ENCODE results near the gene CAMK1D.

The CAMK1D gene

GRCh38 chr10:12643279-12643678 lies 293.9 kb downstream of the CAMK1D start:
- no peak overlapping the region for H3K4me3 ChIP-seq (ENCODE audit: low read depth, low read length)
- no peak for DNase-seq (ENCODE audit: low read depth)
- no peak for TF ChIP-seq CTCF (IDR thresholded peaks at IDR 0.05; ENCODE audit: low read depth, low read length, missing control alignments)
- in situ Hi-C loops (cut with HindIII; ENCODE audit: low sequenced_read_pairs) = no loop called here

- DNase-seq (ENCODE audit: low read depth) = no peak
These were observed 295.2 kb downstream of the CAMK1D start for GRCh38 chr10:12644380-12645144.

GRCh38 chr10:12645449-12645848 lies 296.1 kb downstream of the CAMK1D start:
- DNase-seq (ENCODE audit: low read depth) = no peak
- no peak overlapping the region for H3K4me3 ChIP-seq (ENCODE audit: low read depth, low read length)
- in situ Hi-C loops (cut with HindIII; ENCODE audit: low sequenced_read_pairs) = no loop called here
- TF ChIP-seq CTCF (IDR thresholded peaks at IDR 0.05; ENCODE audit: low read depth, low read length, missing control alignments) = no peak

More at GRCh38 chr10:12644380-12645144, 295.2 kb downstream of the CAMK1D start:
- no peak for TF ChIP-seq CTCF (IDR thresholded peaks at IDR 0.05; ENCODE audit: low read depth, low read length, missing control alignments)
- in situ Hi-C loops (cut with HindIII; ENCODE audit: low sequenced_read_pairs) = no loop called here
- no peak overlapping the region for H3K4me3 ChIP-seq (ENCODE audit: low read depth, low read length)

GRCh38 chr10:12649012-12649584 lies 299.8 kb downstream of the CAMK1D start:
- DNase-seq (ENCODE audit: low read depth) = no peak
- TF ChIP-seq CTCF (IDR thresholded peaks at IDR 0.05; ENCODE audit: low read depth, low read length, missing control alignments) = no peak
- in situ Hi-C loops (cut with HindIII; ENCODE audit: low sequenced_read_pairs) = no loop called here
- no peak overlapping the region for H3K4me3 ChIP-seq (ENCODE audit: low read depth, low read length)

GRCh38 chr10:12650122-12650521 lies 300.8 kb downstream of the CAMK1D start:
- in situ Hi-C loops (cut with HindIII; ENCODE audit: low sequenced_read_pairs) = loop anchor here (5.0 kb wide), 2 partner anchors 57 to 438 kb away; no protein-coding TSS in a partner anchor
- no peak for TF ChIP-seq CTCF (IDR thresholded peaks at IDR 0.05; ENCODE audit: low read depth, low read length, missing control alignments)
- H3K4me3 ChIP-seq (ENCODE audit: low read depth, low read length) = no peak overlapping the region
- DNase-seq (ENCODE audit: low read depth) = no peak

GRCh38 chr10:12650538-12651298 lies 301.4 kb downstream of the CAMK1D start:
- no peak for DNase-seq (ENCODE audit: low read depth)
- H3K4me3 ChIP-seq (ENCODE audit: low read depth, low read length) = no peak overlapping the region
- no peak for TF ChIP-seq CTCF (IDR thresholded peaks at IDR 0.05; ENCODE audit: low read depth, low read length, missing control alignments)
- in situ Hi-C loops (cut with HindIII; ENCODE audit: low sequenced_read_pairs) = loop anchor here (5.0 kb wide), 2 partner anchors 57 to 438 kb away; no protein-coding TSS in a partner anchor

Data from astrocyte of the cerebellum (primary cell).